IPS-18a (cell line): ENCODE results near the gene TMEM82.
"Not testable (repeated sequence)": the region's sequence is repeated elsewhere in the genome, so short reads cannot be mapped to it uniquely, and the experiment has no call there.

ENCODE experiments used
- H3K27ac ChIP-seq: one replicate; pipeline ENCODE4 v1.5.1; 2013; ENCODE audit warnings: low read length
- H3K27me3 ChIP-seq: one replicate; pipeline ENCODE4 v1.6.1; 2013; ENCODE audit warnings: mild to moderate bottlenecking, low read length; ENCODE audit not compliant: control insufficient read depth, insufficient read depth
- H3K36me3 ChIP-seq: one replicate; pipeline ENCODE4 v1.6.1; 2013; ENCODE audit warnings: low read depth, low read length; ENCODE audit not compliant: control insufficient read depth
- H3K4me1 ChIP-seq: one replicate; pipeline ENCODE4 v1.6.1; 2013; ENCODE audit warnings: low read depth, low read length; ENCODE audit not compliant: control insufficient read depth
- H3K4me3 ChIP-seq: one replicate; pipeline ENCODE4 v1.5.1; 2013; ENCODE audit warnings: low read length
- H3K9ac ChIP-seq: one replicate; pipeline ENCODE4 v1.6.1; 2013; ENCODE audit warnings: mild to moderate bottlenecking, low read length, moderate library complexity
- H3K9me3 ChIP-seq: one replicate; pipeline ENCODE4 v1.6.1; 2013; ENCODE audit warnings: low read depth, low read length; ENCODE audit not compliant: control insufficient read depth

TMEM82 gene

GRCh38 chr1:15742339-15742801, at the start of gene TMEM82:
Gene TMEM82 (plus strand): TSS chr1:15742499. CDS start chr1:15742560, 61 bp downstream.
- Histone ChIP-seq H3K4me3 (peak within 1 kb of the TSS; percentile 22), H3K9ac (no peak within 1 kb of the TSS)

DNA sequence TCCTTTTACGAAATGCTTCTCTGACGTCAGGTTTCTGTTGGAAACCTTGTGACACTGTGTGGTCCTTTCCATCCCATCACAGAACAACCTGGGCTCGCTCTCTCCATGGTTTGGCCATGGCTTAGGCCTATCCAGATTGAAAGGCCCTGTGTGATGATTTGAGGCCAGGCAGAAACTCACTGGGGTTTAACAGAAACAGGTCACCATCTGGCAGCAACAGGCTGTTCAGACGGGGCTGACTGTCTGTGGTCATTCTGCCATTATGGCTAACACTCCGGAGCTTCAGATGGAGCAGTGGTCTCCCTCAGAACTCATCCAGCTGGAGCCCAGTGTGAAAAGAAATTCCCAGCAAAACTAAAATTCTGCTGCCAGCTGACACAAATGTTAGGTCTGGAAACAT, 48.9 kb upstream of the TMEM82 start:
- no peaks in the 10 kb centered on the region for H3K36me3 ChIP-seq
- H3K4me1 ChIP-seq: no peaks in the 10 kb centered on the region
- H3K4me3 ChIP-seq: no peak overlapping the region
- no peak overlapping the region for H3K27ac ChIP-seq
- no peaks in the 10 kb centered on the region for H3K9me3 ChIP-seq
- no peaks in the 10 kb centered on the region for H3K27me3 ChIP-seq
- H3K9ac ChIP-seq: no peak overlapping the region

More at GRCh38 chr1:15742339-15742801, at the start of gene TMEM82:
- no peak within 1 kb of the TSS for H3K27ac ChIP-seq
- no peaks in the 10 kb centered on the region for H3K27me3 ChIP-seq
- H3K9me3 ChIP-seq: no peaks in the 10 kb centered on the region
- no peaks in the 10 kb centered on the region for H3K36me3 ChIP-seq
- H3K4me1 ChIP-seq: peaks cover 3% of the 10 kb centered on the region

GRCh38 chr1:15696956-15697521, 45.3 kb upstream of the TMEM82 start:
- Histone ChIP-seq H3K9ac (no peak overlapping the region), H3K4me3 (no peak overlapping the region)

GRCh38 chr1:15698201-15698600, 44.1 kb upstream of the TMEM82 start:
- no peaks in the 10 kb centered on the region for H3K27me3 ChIP-seq
- H3K9ac ChIP-seq: no peak overlapping the region
- H3K27ac ChIP-seq: no peak overlapping the region
- H3K4me1 ChIP-seq: no peaks in the 10 kb centered on the region
- H3K9me3 ChIP-seq: no peaks in the 10 kb centered on the region
- H3K4me3 ChIP-seq: no peak overlapping the region
- H3K36me3 ChIP-seq: no peaks in the 10 kb centered on the region

More at GRCh38 chr1:15696956-15697521, 45.3 kb upstream of the TMEM82 start:
- H3K36me3 ChIP-seq: no peaks in the 10 kb centered on the region
- H3K27me3 ChIP-seq: no peaks in the 10 kb centered on the region
- no peak overlapping the region for H3K27ac ChIP-seq
- no peaks in the 10 kb centered on the region for H3K9me3 ChIP-seq
- no peaks in the 10 kb centered on the region for H3K4me1 ChIP-seq

GRCh38 chr1:15699321-15699720, 43.0 kb upstream of the TMEM82 start:
- not testable (repeated sequence) for H3K27me3 ChIP-seq, H3K4me1 ChIP-seq, H3K27ac ChIP-seq, H3K9ac ChIP-seq, H3K4me3 ChIP-seq, H3K9me3 ChIP-seq, H3K36me3 ChIP-seq

GRCh38 chr1:15700508-15700907, 41.8 kb upstream of the TMEM82 start:
- Histone ChIP-seq H3K27ac (no peak overlapping the region), H3K36me3 (no peaks in the 10 kb centered on the region), H3K9me3 (no peaks in the 10 kb centered on the region), H3K4me3 (no peak overlapping the region), H3K27me3 (no peaks in the 10 kb centered on the region), H3K9ac (no peak overlapping the region), H3K4me1 (no peaks in the 10 kb centered on the region)

DNA sequence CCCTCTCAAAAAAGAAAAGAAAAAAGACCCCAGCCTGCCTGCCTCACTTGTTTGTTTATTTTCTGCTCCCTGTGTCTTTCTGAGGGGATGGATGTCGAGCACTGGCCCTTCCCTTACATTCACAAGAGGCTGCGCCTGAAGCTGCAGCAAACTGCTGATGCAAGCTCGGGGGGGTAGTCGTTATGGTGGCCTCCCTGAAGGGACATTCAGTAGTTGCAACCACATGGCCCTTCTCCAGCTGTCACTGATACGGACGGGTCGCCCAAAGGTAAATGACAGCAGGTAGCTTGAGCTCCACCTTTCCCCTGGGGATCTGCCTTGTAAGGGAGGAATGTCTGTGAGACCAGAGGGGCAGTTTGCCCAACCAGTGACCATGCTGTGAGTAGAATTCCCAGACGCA, 40.5 kb upstream of the TMEM82 start:
- Histone ChIP-seq H3K9ac (no peak overlapping the region), H3K27ac (no peak overlapping the region), H3K4me3 (no peak overlapping the region), H3K36me3 (no peaks in the 10 kb centered on the region), H3K27me3 (no peaks in the 10 kb centered on the region), H3K9me3 (no peaks in the 10 kb centered on the region), H3K4me1 (no peaks in the 10 kb centered on the region)

GRCh38 chr1:15702722-15703550, 39.4 kb upstream of the TMEM82 start:
- no peak overlapping the region for H3K4me3 ChIP-seq
- H3K9me3 ChIP-seq: no peaks in the 10 kb centered on the region
- no peaks in the 10 kb centered on the region for H3K36me3 ChIP-seq
- H3K27me3 ChIP-seq: no peaks in the 10 kb centered on the region
- H3K9ac ChIP-seq: no peak overlapping the region
- H3K4me1 ChIP-seq: no peaks in the 10 kb centered on the region
- H3K27ac ChIP-seq: no peak overlapping the region

GRCh38 chr1:15703562-15703961, 38.7 kb upstream of the TMEM82 start:
- Histone ChIP-seq H3K9ac (no peak overlapping the region), H3K4me1 (no peaks in the 10 kb centered on the region)

DNA sequence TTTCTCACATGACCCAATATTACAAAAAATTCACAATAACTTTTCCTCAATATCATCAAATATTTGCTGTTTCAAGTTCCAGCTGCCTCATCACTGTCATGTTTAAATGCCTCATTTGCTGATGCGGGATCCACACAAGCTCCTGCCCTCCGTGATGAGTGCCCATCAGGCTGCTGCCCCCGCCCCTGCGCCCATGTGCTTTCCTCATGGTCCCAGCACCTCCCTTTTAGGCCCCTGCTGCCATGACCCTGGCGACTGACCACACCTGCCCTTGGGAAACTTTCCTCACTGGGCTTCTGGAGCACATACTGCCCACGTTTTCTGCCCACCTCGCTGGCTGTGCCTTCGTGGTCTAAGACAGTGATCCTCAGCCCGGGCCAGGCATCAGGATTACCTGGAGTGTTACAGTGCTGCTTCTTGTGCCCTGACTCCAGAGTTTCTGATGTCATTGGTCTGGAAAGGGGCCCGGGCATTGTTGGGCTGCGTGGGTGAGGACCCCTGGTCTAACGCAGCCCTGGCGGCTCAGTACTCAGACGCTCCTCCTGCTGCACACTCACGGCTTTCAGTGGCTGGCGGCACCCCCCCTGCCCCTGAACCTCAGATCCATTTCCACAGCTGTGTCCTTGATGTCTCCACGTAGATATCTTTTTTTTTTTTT, 37.6 kb upstream of the TMEM82 start:
- Histone ChIP-seq H3K9me3 (no peaks in the 10 kb centered on the region), H3K36me3 (no peaks in the 10 kb centered on the region), H3K27ac (no peak overlapping the region), H3K27me3 (no peaks in the 10 kb centered on the region), H3K9ac (no peak overlapping the region), H3K4me3 (no peak overlapping the region), H3K4me1 (no peaks in the 10 kb centered on the region)

More at GRCh38 chr1:15703562-15703961, 38.7 kb upstream of the TMEM82 start:
- no peak overlapping the region for H3K27ac ChIP-seq
- H3K27me3 ChIP-seq: no peaks in the 10 kb centered on the region
- no peaks in the 10 kb centered on the region for H3K36me3 ChIP-seq
- H3K4me3 ChIP-seq: no peak overlapping the region
- H3K9me3 ChIP-seq: no peaks in the 10 kb centered on the region

DNA sequence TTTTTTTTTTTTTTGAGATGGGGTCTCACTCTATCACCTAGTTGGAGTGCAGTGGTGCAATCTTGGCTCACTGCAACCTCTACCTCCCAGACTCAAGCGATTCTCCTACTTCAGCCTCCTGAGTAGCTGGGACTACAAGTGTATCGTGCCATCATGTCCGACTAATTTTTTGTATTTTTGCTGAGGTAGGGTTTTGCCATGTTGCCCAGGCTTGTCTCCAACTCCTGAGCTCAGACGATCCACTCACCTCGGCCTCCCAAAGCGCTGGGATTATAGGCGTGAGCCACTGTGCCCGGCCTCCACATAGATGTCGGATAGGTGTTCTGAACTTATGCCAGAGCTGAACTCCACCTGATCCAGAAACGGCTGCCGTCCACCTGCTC, 37.1 kb upstream of the TMEM82 start:
- no peak overlapping the region for H3K9ac ChIP-seq
- H3K4me3 ChIP-seq: no peak overlapping the region
- no peak overlapping the region for H3K27ac ChIP-seq
- no peaks in the 10 kb centered on the region for H3K27me3 ChIP-seq
- H3K4me1 ChIP-seq: no peaks in the 10 kb centered on the region
- H3K9me3 ChIP-seq: no peaks in the 10 kb centered on the region
- no peaks in the 10 kb centered on the region for H3K36me3 ChIP-seq
